ENCODE measurements around the gene USPL1. TPM values are rescaled to one million over a fixed set of nuclear protein-coding genes. Genes with fewer than 3 reads are reported as not detected.

The USPL1 gene
- total RNA-seq, 1 donor from 2014 or later, result 42.5 TPM

DNA sequence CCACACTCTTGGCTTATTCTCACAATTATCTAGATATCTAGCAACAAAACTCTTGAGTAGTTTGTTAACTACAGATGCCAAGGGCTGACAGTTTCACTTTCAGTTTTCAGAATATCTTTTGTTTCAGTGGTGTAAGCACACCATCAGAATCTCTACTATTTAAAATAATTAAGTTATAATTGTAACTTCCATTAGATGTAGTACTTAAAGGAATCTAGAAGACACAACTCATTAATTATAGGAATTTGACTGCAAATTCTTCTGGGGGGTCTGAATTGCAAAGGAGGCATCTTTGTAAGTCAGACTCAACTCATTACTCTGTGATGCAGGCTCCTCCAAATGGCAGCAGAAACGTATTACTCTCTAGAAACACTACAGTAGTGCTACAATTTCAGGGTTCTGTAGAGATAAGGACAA, 44.9 kb upstream of the USPL1 start:
- Mint-ChIP-seq H3K36me3 (no peaks in the 10 kb centered on the region), H3K27ac (no peak overlapping the region), H3K4me3 (no peak overlapping the region), H3K4me1 (peaks cover 19% of the 10 kb centered on the region), H3K9me3 (no peaks in the 10 kb centered on the region), H3K27me3 (ENCODE audit: insufficient read depth, low read depth) (no peaks in the 10 kb centered on the region)
- no peak for DNase-seq (ENCODE audit: low spot score)
- H3K27ac ChIP-seq, result no peak overlapping the region
- H3K4me1 ChIP-seq, result no peaks in the 10 kb centered on the region
- no peak overlapping the region for H3K4me3 ChIP-seq
- H3K27me3 ChIP-seq, result no peaks in the 10 kb centered on the region
- H3K9ac ChIP-seq, result no peak overlapping the region
- H3K4me2 ChIP-seq, result no peak overlapping the region
- H3K79me2 ChIP-seq (ENCODE audit: low read depth), result no peaks in the 10 kb centered on the region
- no peaks in the 10 kb centered on the region for H3F3A ChIP-seq (ENCODE audit: low read depth)
- no peaks in the 10 kb centered on the region for H3K36me3 ChIP-seq
- H4K20me1 ChIP-seq (ENCODE audit: low read depth), result no peaks in the 10 kb centered on the region
- TF ChIP-seq CTCF (IDR thresholded peaks at IDR 0.05) (no peak), EZH2 (IDR thresholded peaks at IDR 0.05) (no peak), EZH2phosphoT487 (IDR thresholded peaks at IDR 0.05) (no peak)
- no peak overlapping the region for H2AFZ ChIP-seq (replicated peaks)
- no peaks in the 10 kb centered on the region for H3K9me3 ChIP-seq (ENCODE audit: low read depth)

- Histone ChIP-seq H3K27me3 (no peaks in the 10 kb centered on the region), H3K9ac (no peak overlapping the region), H3K4me1 (no peaks in the 10 kb centered on the region), H3K27ac (no peak overlapping the region), H4K20me1 (ENCODE audit: low read depth) (no peaks in the 10 kb centered on the region), H3K79me2 (ENCODE audit: low read depth) (no peaks in the 10 kb centered on the region), H3K36me3 (no peaks in the 10 kb centered on the region), H3K4me3 (no peak overlapping the region), H3F3A (ENCODE audit: low read depth) (no peaks in the 10 kb centered on the region), H3K9me3 (ENCODE audit: low read depth) (no peaks in the 10 kb centered on the region), H2AFZ (replicated peaks) (no peak overlapping the region), H3K4me2 (no peak overlapping the region)
- peaks cover 7% of the 10 kb centered on the region for H3K4me1 Mint-ChIP-seq
- no peaks in the 10 kb centered on the region for H3K27me3 Mint-ChIP-seq (ENCODE audit: insufficient read depth, low read depth)
- no peak overlapping the region for H3K27ac Mint-ChIP-seq
- DNase-seq (ENCODE audit: low spot score), result no peak
- no peak for TF ChIP-seq CTCF (IDR thresholded peaks at IDR 0.05)
- no peak for TF ChIP-seq EZH2 (IDR thresholded peaks at IDR 0.05)
- TF ChIP-seq EZH2phosphoT487 (IDR thresholded peaks at IDR 0.05), result no peak
- H3K4me3 Mint-ChIP-seq, result no peak overlapping the region
- no peaks in the 10 kb centered on the region for H3K36me3 Mint-ChIP-seq
- no peaks in the 10 kb centered on the region for H3K9me3 Mint-ChIP-seq
Measured at GRCh38 chr13:30576528-30576927, 41.2 kb upstream of the USPL1 start.

- Histone ChIP-seq H4K20me1 (ENCODE audit: low read depth) (no peaks in the 10 kb centered on the region), H3K4me1 (no peaks in the 10 kb centered on the region), H3K36me3 (no peaks in the 10 kb centered on the region), H3K79me2 (ENCODE audit: low read depth) (no peaks in the 10 kb centered on the region), H3K4me2 (no peak overlapping the region), H3K27me3 (no peaks in the 10 kb centered on the region), H3K27ac (no peak overlapping the region), H2AFZ (replicated peaks) (no peak overlapping the region), H3F3A (ENCODE audit: low read depth) (no peaks in the 10 kb centered on the region), H3K4me3 (no peak overlapping the region), H3K9ac (no peak overlapping the region), H3K9me3 (ENCODE audit: low read depth) (no peaks in the 10 kb centered on the region)
- TF ChIP-seq EZH2phosphoT487 (IDR thresholded peaks at IDR 0.05), result no peak
- TF ChIP-seq CTCF (IDR thresholded peaks at IDR 0.05), result no peak
- no peak for TF ChIP-seq EZH2 (IDR thresholded peaks at IDR 0.05)
- no peak for DNase-seq (ENCODE audit: low spot score)
- Mint-ChIP-seq H3K9me3 (no peaks in the 10 kb centered on the region), H3K27ac (no peak overlapping the region), H3K27me3 (ENCODE audit: insufficient read depth, low read depth) (no peaks in the 10 kb centered on the region), H3K4me3 (no peak overlapping the region), H3K36me3 (no peaks in the 10 kb centered on the region), H3K4me1 (peaks cover 5% of the 10 kb centered on the region)
Measured at GRCh38 chr13:30577401-30577852, 40.3 kb upstream of the USPL1 start.
